Chondrocyte (in vitro differentiated cells): Measurements from ENCODE around the gene GBX1. TPM values are rescaled to one million over a fixed set of nuclear protein-coding genes. Genes with fewer than 3 reads are reported as not detected.

Source experiments
- DNase-seq: peaks from one replicate; pipeline ENCODE4 v3.0.0; 2021; ENCODE audit warnings: mixed read lengths, low spot score
- H3K27ac Mint-ChIP-seq: one replicate; pipeline ENCODE4 v1.8.0; 2021; ENCODE audit warnings: mild to moderate bottlenecking, moderate library complexity, mixed read lengths; ENCODE audit not compliant: unreplicated experiment
- H3K27me3 Mint-ChIP-seq: 2 replicates; pipeline ENCODE4 v1.8.0; 2021; ENCODE audit warnings: low read depth, mixed read lengths
- H3K36me3 Mint-ChIP-seq: 2 replicates; pipeline ENCODE4 v1.8.0; 2021; ENCODE audit warnings: low read depth, mixed read lengths
- H3K4me1 Mint-ChIP-seq: 2 replicates; pipeline ENCODE4 v1.8.0; 2021; ENCODE audit warnings: low read depth, mild to moderate bottlenecking, mixed read lengths
- H3K4me3 Mint-ChIP-seq: one replicate; pipeline ENCODE4 v1.8.0; 2021; ENCODE audit warnings: mild to moderate bottlenecking, moderate library complexity, mixed read lengths; ENCODE audit not compliant: unreplicated experiment
- H3K9me3 Mint-ChIP-seq: 2 replicates; pipeline ENCODE4 v1.8.0; 2021; ENCODE audit warnings: low read depth, mixed read lengths
- total RNA-seq: library from RNA; stranded (reverse); gene quantifications from 3 replicates; pipeline ENCODE4 v1.2.1, GENCODE V29; 2021
- TF ChIP-seq, protein P1 (sequence below): fragments of 200-600 bp; sonication (generic); IDR thresholded peaks from 2 replicates; pipeline ENCODE4 v1.5.0; 2021; ENCODE audit warnings: antibody characterized with exemption, mild to moderate bottlenecking, moderate library complexity

GBX1 gene
- total RNA-seq, 1 donor from 2014 or later = not detected

GRCh38 chr7:151206914-151207313, 39.4 kb upstream of the GBX1 start:
- Mint-ChIP-seq H3K36me3 (peaks cover 1% of the 10 kb centered on the region), H3K4me3 (no peak overlapping the region), H3K4me1 (no peaks in the 10 kb centered on the region), H3K9me3 (no peaks in the 10 kb centered on the region), H3K27ac (no peak overlapping the region), H3K27me3 (peaks cover 32% of the 10 kb centered on the region)
- DNase-seq = no peak
- TF ChIP-seq, protein P1, sequence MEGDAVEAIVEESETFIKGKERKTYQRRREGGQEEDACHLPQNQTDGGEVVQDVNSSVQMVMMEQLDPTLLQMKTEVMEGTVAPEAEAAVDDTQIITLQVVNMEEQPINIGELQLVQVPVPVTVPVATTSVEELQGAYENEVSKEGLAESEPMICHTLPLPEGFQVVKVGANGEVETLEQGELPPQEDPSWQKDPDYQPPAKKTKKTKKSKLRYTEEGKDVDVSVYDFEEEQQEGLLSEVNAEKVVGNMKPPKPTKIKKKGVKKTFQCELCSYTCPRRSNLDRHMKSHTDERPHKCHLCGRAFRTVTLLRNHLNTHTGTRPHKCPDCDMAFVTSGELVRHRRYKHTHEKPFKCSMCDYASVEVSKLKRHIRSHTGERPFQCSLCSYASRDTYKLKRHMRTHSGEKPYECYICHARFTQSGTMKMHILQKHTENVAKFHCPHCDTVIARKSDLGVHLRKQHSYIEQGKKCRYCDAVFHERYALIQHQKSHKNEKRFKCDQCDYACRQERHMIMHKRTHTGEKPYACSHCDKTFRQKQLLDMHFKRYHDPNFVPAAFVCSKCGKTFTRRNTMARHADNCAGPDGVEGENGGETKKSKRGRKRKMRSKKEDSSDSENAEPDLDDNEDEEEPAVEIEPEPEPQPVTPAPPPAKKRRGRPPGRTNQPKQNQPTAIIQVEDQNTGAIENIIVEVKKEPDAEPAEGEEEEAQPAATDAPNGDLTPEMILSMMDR = no peak

DNA sequence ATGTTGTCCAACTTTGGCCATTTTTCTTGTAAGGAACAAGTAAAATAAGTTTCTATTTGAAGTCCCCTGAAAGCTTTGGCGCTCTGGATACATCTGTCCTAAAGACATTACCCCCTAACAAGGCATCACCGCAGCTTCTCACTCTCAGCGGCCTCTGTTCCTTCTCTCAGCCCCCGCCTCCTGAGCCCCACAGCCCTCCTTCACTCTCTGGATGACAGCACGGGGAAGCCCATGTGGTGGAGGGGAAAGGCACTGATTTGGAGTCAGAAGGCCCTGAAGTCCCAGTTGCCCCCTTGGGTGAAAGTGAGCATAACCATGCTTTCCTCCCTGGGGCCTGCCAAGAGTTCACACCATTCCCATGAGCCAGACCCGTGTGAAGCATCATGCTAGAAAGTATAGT, 38.2 kb upstream of the GBX1 start:
- Mint-ChIP-seq H3K27ac (no peak overlapping the region), H3K4me1 (no peaks in the 10 kb centered on the region), H3K36me3 (no peaks in the 10 kb centered on the region), H3K27me3 (peaks cover 39% of the 10 kb centered on the region), H3K4me3 (no peak overlapping the region), H3K9me3 (no peaks in the 10 kb centered on the region)
- DNase-seq = no peak
- TF ChIP-seq, protein P1 = no peak

GRCh38 chr7:151204383-151205032, 37.0 kb upstream of the GBX1 start:
- Mint-ChIP-seq H3K36me3 (no peaks in the 10 kb centered on the region), H3K4me1 (no peaks in the 10 kb centered on the region), H3K27ac (no peak overlapping the region), H3K27me3 (peaks cover 39% of the 10 kb centered on the region), H3K9me3 (no peaks in the 10 kb centered on the region), H3K4me3 (no peak overlapping the region)
- no peak for DNase-seq
- TF ChIP-seq, protein P1 = no peak

DNA sequence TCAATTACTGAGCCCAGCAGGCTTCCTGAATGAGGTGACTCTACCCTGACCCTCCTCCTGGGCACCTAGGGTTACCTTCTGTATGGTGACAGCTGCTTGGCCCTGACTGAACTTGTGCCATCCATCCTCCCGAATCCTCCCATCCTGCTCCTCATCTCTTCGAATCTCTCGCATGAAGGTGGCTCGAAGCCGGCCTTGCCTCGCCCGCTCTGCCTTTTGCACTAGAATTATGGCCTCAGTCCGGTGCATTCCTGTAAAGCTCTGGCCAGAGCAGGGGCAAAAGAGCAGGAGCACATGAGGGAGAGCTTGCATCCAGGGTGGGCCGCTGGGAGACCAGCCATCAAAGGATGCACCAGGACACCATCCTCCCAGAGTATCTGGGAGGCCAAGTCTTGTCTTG, 35.3 kb upstream of the GBX1 start:
- TF ChIP-seq, protein P1 = no peak
- DNase-seq = no peak
- Mint-ChIP-seq H3K36me3 (no peaks in the 10 kb centered on the region), H3K9me3 (no peaks in the 10 kb centered on the region), H3K27me3 (peaks cover 40% of the 10 kb centered on the region), H3K4me1 (no peaks in the 10 kb centered on the region), H3K27ac (no peak overlapping the region), H3K4me3 (no peak overlapping the region)

- H3K27ac Mint-ChIP-seq = no peak overlapping the region
- peaks cover 37% of the 10 kb centered on the region for H3K27me3 Mint-ChIP-seq
- DNase-seq = no peak
- TF ChIP-seq, protein P1 = no peak
- no peaks in the 10 kb centered on the region for H3K36me3 Mint-ChIP-seq
- H3K4me1 Mint-ChIP-seq = no peaks in the 10 kb centered on the region
- no peak overlapping the region for H3K4me3 Mint-ChIP-seq
- no peaks in the 10 kb centered on the region for H3K9me3 Mint-ChIP-seq
These were observed 34.3 kb upstream of the GBX1 start for GRCh38 chr7:151201751-151202150.
